GM13977 (cell line): ENCODE measurements around the gene TMEM131L.

Experiments used
- DNase-seq: peaks from one replicate; pipeline ENCODE4 v3.0.0; 2012; ENCODE audit warnings: low spot score
- in situ Hi-C: fragments of 300-500 bp; cut with MboI; formaldehyde crosslinking; loops from one replicate; pipeline ENCODE4 v1.12.0; 2022; ENCODE audit warnings: low sequenced_read_pairs, low pct_unique_long_range_greater_than_20kb, mixed read lengths, inconsistent platforms; ENCODE audit not compliant: unreplicated experiment
- TF ChIP-seq, protein P1 (sequence below): IDR thresholded peaks from 2 replicates; pipeline ENCODE4 v1.5.1; 2012; ENCODE audit warnings: mild to moderate bottlenecking, control low read depth; ENCODE audit not compliant: insufficient read depth; ENCODE audit errors: extremely low read depth, missing control alignments

Gene TMEM131L

DNA sequence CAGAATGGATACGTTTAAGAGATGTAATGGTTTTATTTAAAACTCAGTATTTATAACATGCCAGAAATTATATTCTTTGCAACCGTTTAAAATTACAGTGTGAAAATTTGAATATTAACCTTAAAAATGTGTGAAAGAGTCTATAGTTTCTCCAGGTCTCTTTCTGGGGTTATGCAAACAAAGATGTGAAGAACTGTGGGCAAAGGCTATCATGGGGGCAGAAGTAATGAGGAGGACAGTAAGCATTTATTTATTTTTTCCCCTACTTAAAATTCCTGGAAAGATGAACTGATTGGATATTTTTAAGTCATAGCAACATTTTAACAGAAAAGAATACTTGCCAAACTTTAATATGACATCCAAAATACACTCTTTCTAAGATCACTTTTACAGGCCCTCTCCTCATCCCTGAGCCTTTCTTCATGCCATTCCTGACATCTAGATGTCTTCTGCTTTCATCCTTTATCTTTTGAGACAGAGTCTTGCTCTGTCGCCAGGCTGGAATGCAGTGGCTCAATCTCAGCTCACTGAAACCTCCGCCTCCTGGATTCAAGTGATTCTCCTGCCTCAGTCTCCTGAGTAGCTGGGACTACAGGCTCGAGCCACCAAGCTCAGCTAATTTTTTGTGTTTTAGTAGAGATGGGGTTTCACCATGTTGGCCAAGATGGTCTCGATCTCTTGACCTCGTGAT, 46.1 kb downstream of the TMEM131L start:
- DNase-seq: no peak
- in situ Hi-C loops: no loop called here
- TF ChIP-seq, protein P1, sequence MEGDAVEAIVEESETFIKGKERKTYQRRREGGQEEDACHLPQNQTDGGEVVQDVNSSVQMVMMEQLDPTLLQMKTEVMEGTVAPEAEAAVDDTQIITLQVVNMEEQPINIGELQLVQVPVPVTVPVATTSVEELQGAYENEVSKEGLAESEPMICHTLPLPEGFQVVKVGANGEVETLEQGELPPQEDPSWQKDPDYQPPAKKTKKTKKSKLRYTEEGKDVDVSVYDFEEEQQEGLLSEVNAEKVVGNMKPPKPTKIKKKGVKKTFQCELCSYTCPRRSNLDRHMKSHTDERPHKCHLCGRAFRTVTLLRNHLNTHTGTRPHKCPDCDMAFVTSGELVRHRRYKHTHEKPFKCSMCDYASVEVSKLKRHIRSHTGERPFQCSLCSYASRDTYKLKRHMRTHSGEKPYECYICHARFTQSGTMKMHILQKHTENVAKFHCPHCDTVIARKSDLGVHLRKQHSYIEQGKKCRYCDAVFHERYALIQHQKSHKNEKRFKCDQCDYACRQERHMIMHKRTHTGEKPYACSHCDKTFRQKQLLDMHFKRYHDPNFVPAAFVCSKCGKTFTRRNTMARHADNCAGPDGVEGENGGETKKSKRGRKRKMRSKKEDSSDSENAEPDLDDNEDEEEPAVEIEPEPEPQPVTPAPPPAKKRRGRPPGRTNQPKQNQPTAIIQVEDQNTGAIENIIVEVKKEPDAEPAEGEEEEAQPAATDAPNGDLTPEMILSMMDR: no peak

GRCh38 chr4:153512952-153513500, 46.9 kb downstream of the TMEM131L start:
- DNase-seq: no peak
- in situ Hi-C loops: no loop called here
- TF ChIP-seq, protein P1: no peak

DNA sequence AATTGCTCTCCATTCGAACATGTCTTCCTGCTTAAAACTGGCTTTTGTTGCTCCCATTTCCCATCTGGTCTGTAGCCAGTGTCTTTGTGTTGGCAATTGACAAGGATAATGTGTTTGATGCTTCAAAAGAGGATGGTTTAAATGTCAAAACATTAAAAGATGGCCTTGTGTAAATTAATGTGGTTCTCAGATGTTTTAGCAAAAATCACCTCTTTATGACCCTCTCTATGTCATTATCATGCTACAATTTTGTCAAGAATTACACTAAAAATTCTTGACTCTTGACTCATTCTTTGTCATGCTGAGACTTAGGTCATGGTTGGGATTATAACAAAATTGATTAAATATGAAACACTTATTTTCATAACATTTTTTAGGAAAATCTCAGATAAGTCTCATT, 47.4 kb downstream of the TMEM131L start:
- TF ChIP-seq, protein P1: no peak
- DNase-seq: no peak

GRCh38 chr4:153514001-153514526, 47.9 kb downstream of the TMEM131L start:
- DNase-seq: no peak
- TF ChIP-seq, protein P1: no peak
- in situ Hi-C loops: no loop called here

More for the DNA sequence above, 47.4 kb downstream of the TMEM131L start:
- in situ Hi-C loops: no loop called here

- DNase-seq: no peak
- in situ Hi-C loops: no loop called here
- TF ChIP-seq, protein P1: no peak
These were observed 48.7 kb downstream of the TMEM131L start for GRCh38 chr4:153514688-153515426.

GRCh38 chr4:153517159-153517558, 51.0 kb downstream of the TMEM131L start:
- in situ Hi-C loops: no loop called here
- DNase-seq: no peak
- TF ChIP-seq, protein P1: no peak
